ENCODE data around the gene DYTN. TPM values are rescaled to one million over a fixed set of nuclear protein-coding genes. Genes with fewer than 3 reads are reported as not detected.

Gene DYTN
- polyA plus RNA-seq, 3 donors = 0.13 TPM; not detected in 2

- DNase-seq = no peak
Measured at GRCh38 chr2:206614811-206615210, 103.4 kb downstream of the DYTN start.

GRCh38 chr2:206611736-206612135 lies 106.5 kb downstream of the DYTN start:
- DNase-seq = no peak

GRCh38 chr2:206611191-206611590 lies 107.0 kb downstream of the DYTN start:
- no peak for DNase-seq

- DNase-seq = no peak
Measured at GRCh38 chr2:206610451-206610850, 107.7 kb downstream of the DYTN start.

- no peak for DNase-seq
Measured at GRCh38 chr2:206603243-206603642, 115.0 kb downstream of the DYTN start.

Other genes with a start within 250 kb of the DYTN start
- not detected for gene FAM237A, start 75.9 kb downstream of the DYTN start, polyA plus RNA-seq (ENCODE audit: insufficient read length in 3 of 3)
- gene MDH1B, start 46.9 kb upstream of the DYTN start, polyA plus RNA-seq (ENCODE audit: insufficient read length in 3 of 3) = 10 to 100 TPM; 11.8 to 15.3 (median 13.1) TPM
- 10 to 100 TPM; 34.3 to 40.5 (median 35.5) TPM for gene FASTKD2, start 47.2 kb upstream of the DYTN start, polyA plus RNA-seq (ENCODE audit: insufficient read length in 3 of 3)
- 1 to 10 TPM; 1.1 to 2.8 (median 1.8) TPM for gene CPO, start 221.1 kb upstream of the DYTN start, polyA plus RNA-seq (ENCODE audit: insufficient read length in 3 of 3)